Activated CD8-positive, alpha-beta T cell treated with anti-CD3 and anti-CD28 coated beads for 36 hours (primary cell): Measurements from ENCODE around the gene ACSL5. TPM values are rescaled to one million over a fixed set of nuclear protein-coding genes. Genes with fewer than 3 reads are reported as not detected.
"Not testable (repeated sequence)": the region's sequence is repeated elsewhere in the genome, so short reads cannot be mapped to it uniquely, and the experiment has no call there.

Source experiments
- ATAC-seq: fragments of 200-7000 bp; cut with Tn5 transposase; one replicate; pipeline ENCODE4 v1.10.0; 2021; ENCODE audit warnings: mild to moderate bottlenecking, moderate library complexity
- CTCF ChIA-PET: fragments of 350-600 bp; sonication (Branson Sonifier 250); formaldehyde crosslinking; loops from one replicate; lab custom pipeline; 2021; ENCODE audit warnings: antibody characterized with exemption; lab: Charles Lee
- POLR2A ChIA-PET: fragments of 350-600 bp; sonication (Branson Sonifier 250); formaldehyde crosslinking; loops from one replicate; lab custom pipeline; 2021; ENCODE audit warnings: antibody characterized with exemption; lab: Charles Lee
- DNase-seq: peaks from one replicate; pipeline ENCODE4 v3.0.0-alpha.2; 2020
- H3K27ac Mint-ChIP-seq: one replicate; pipeline ENCODE4 v1.8.0; 2021; ENCODE audit warnings: mild to moderate bottlenecking, mixed read lengths
- H3K27me3 Mint-ChIP-seq: one replicate; pipeline ENCODE4 v1.8.0; 2021; ENCODE audit warnings: mixed read lengths
- H3K36me3 Mint-ChIP-seq: one replicate; pipeline ENCODE4 v1.8.0; 2021; ENCODE audit warnings: low read depth, mixed read lengths
- H3K4me1 Mint-ChIP-seq: one replicate; pipeline ENCODE4 v1.8.0; 2021; ENCODE audit warnings: low read depth, mixed read lengths
- H3K4me3 Mint-ChIP-seq: one replicate; pipeline ENCODE4 v1.8.0; 2021; ENCODE audit warnings: mild to moderate bottlenecking, moderate library complexity, mixed read lengths
- H3K9me3 Mint-ChIP-seq: one replicate; pipeline ENCODE4 v1.8.0; 2021; ENCODE audit warnings: mixed read lengths
- intact Hi-C: fragments of 100-400 bp; cut with micrococcal nuclease; formaldehyde crosslinking; loops from one replicate; pipeline ENCODE4 v1.10.0; 2022
- total RNA-seq, 2 experiments: library from RNA; stranded (reverse); gene quantifications; one replicate each; pipeline ENCODE4 v1.2.3, GENCODE V29; 2021
- TF ChIP-seq, protein P1 (sequence below): fragments of 200-600 bp; IDR thresholded peaks from one replicate; pipeline ENCODE4 v1.8.0; 2022; ENCODE audit warnings: antibody characterized with exemption, mild to moderate bottlenecking

ACSL5 gene
- total RNA-seq, 2 experiments from 2014 or later, result 33.7 to 34.1 TPM

DNA sequence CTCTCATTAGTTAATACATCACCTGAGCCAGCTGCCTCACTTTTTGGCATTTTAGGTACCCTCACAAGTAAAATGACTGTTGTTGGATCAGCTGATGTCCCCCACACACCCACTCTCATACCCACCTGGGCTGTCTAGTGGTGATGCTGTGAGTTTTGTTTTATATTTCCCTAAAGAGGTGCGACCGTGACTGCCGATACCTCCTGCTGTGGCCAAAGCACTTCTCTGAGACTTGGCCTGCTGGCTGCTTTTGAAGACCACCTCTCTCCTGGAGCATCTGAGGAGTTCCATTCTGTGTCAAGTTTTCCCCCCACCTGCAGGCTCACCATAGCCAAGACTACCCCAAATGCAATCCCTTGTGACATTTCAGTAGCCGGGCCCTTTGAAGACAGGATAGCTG lies 6.4 kb upstream of the ACSL5 start:
- Mint-ChIP-seq H3K4me1 (peaks cover 10% of the 10 kb centered on the region), H3K9me3 (peaks cover 11% of the 10 kb centered on the region), H3K27ac (no peak overlapping the region), H3K27me3 (no peaks in the 10 kb centered on the region), H3K36me3 (no peaks in the 10 kb centered on the region), H3K4me3 (no peak overlapping the region)
- intact Hi-C loops, result no loop called here
- CTCF ChIA-PET, result no interaction called here
- no peak for DNase-seq
- no peak for ATAC-seq
- POLR2A ChIA-PET, result no interaction called here
- TF ChIP-seq, protein P1, sequence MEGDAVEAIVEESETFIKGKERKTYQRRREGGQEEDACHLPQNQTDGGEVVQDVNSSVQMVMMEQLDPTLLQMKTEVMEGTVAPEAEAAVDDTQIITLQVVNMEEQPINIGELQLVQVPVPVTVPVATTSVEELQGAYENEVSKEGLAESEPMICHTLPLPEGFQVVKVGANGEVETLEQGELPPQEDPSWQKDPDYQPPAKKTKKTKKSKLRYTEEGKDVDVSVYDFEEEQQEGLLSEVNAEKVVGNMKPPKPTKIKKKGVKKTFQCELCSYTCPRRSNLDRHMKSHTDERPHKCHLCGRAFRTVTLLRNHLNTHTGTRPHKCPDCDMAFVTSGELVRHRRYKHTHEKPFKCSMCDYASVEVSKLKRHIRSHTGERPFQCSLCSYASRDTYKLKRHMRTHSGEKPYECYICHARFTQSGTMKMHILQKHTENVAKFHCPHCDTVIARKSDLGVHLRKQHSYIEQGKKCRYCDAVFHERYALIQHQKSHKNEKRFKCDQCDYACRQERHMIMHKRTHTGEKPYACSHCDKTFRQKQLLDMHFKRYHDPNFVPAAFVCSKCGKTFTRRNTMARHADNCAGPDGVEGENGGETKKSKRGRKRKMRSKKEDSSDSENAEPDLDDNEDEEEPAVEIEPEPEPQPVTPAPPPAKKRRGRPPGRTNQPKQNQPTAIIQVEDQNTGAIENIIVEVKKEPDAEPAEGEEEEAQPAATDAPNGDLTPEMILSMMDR, result no peak

DNA sequence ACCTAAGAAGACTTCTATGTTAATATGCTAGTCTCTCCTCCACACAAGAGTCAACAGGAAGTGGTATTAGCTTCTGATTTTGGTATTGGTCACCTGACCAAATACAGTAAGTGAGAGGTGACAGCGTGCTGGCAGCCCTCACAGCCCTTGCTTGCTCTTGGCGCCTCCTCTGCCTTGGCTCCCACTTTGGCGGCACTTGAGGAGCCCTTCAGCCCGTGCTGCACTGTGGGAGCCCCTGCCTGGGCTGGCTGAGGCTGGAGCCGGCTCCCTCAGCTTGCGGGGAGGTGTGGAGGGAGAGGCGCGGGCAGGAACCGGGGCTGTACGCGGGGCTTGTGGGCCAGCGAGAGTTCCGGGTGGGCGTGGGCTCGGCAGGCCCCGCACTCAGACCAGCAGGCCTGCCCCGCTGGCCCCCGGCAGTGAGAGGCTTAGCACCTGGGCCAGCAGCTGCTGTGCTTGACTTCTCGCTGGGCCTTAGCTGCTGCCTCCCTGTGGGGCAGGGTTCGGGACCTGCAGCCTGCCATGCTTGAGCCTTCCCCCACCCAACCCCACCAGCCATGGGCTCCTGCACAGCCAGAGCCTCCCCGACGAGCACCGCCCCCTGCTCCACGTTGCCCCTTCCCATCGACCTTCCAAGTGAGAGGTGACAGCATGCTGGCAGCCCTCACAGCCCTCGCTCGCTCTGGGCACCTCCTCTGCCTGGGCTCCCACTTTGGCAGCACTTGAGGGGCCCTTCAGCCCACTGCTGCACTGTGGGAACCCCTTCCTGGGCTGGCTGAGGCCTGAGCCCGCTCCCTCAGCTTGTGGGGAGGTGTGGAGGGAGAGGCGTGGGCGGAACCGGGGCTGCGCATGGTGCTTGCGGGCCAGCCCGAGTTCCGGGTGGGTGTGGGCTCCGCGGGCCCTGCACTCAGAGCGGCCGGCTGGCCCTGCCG lies 4.2 kb upstream of the ACSL5 start:
- ChIA-PET POLR2A (no interaction called here), CTCF (no interaction called here)
- peak; percentile 52 for ATAC-seq
- TF ChIP-seq, protein P1, result no peak
- Mint-ChIP-seq H3K27ac (no peak overlapping the region), H3K36me3 (no peaks in the 10 kb centered on the region), H3K27me3 (no peaks in the 10 kb centered on the region), H3K4me1 (peaks cover 27% of the 10 kb centered on the region), H3K4me3 (no peak overlapping the region), H3K9me3 (peaks cover 11% of the 10 kb centered on the region)
- no peak for DNase-seq
- intact Hi-C loops, result no loop called here

DNA sequence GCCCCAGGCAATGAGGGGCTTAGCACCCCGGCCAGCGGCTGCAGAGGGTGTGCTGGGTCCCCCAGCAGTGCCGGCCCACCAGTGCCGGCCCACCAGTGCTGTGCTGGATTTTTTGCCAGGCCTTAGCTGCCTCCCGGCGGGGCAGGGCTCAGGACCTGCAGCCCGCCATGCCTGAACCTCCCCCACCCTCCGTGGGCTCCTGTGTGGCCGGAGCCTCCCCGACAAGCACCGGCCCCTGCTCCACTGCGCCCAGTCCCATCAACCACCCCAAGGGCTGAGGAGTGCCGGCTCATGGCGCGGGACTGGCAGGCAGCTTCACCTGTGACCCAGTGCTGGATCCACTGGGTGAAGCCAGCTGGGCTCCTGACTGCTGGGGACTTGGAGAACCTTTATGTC lies 3.5 kb upstream of the ACSL5 start:
- Mint-ChIP-seq H3K9me3 (peaks cover 11% of the 10 kb centered on the region), H3K27me3 (no peaks in the 10 kb centered on the region), H3K4me1 (peaks cover 34% of the 10 kb centered on the region), H3K4me3 (no peak overlapping the region), H3K36me3 (no peaks in the 10 kb centered on the region), H3K27ac (no peak overlapping the region)
- TF ChIP-seq, protein P1, result no peak
- DNase-seq, result no peak
- POLR2A ChIA-PET, result no interaction called here
- ATAC-seq, result no peak
- intact Hi-C loops, result no loop called here
- CTCF ChIA-PET, result no interaction called here

DNA sequence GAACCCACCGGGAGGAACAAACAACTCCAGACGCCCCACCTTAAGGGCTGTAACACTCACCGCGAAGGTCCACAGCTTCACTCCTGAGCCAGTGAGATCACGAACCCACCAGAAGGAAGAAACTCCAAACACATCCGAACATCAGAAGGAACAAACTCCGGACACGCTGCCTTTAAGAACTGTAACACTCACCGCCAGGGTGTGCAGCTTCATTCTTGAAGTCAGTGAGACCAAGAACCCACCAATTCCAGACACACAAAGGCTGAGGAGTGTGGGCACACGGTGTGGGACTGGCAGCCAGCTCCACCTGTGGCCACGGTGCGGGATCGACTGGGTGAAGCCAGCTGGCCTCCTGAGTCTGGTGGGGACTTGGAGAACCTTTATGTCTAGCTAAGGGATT lies 2.6 kb upstream of the ACSL5 start:
- H3K36me3 Mint-ChIP-seq, intact Hi-C loops, POLR2A ChIA-PET, CTCF ChIA-PET, H3K4me3 Mint-ChIP-seq, H3K27me3 Mint-ChIP-seq, DNase-seq, ATAC-seq: not testable (repeated sequence)
- Mint-ChIP-seq H3K4me1 (peaks cover 35% of the 10 kb centered on the region), H3K9me3 (peaks cover 11% of the 10 kb centered on the region), H3K27ac (peak overlapping the region; percentile 65)

DNA sequence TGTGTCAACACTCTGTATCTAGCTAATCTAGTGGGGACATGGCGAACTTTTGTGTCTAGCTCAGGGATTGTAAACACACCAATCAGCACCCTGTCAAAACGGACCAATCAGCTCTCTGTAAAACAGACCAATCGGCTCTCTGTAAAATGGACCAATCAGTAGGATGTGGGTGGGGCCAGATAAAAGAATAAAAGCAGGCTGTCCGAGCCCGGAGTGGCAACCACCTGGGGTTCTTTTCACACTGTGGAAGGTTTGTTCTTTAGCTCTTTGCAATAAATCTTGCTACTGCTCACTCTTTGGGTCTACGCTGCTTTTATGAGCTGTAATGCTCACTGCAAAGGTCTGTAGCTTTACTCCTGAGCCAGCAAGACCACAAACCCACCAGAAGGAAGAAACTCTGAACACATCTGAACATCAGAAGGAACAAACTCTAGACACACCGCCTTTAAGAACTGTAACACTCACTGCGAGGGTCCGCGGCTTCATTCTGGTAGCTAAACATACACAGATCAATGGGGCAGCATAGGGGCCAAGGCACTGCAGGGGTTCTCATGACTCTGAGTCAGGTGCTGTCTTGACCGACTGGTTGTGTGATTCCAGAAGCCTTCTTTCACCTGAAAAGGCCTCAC lies 1.6 kb upstream of the ACSL5 start:
- peak overlapping the region; percentile 41 for H3K4me3 Mint-ChIP-seq
- peak; percentile 47 for DNase-seq
- H3K27me3 Mint-ChIP-seq, intact Hi-C loops, CTCF ChIA-PET, H3K27ac Mint-ChIP-seq, ATAC-seq, H3K36me3 Mint-ChIP-seq: not testable (repeated sequence)
- POLR2A ChIA-PET, result interaction anchor here (1.2 kb wide), 1 partner anchor 11 kb away, joined by 4 read pairs; no protein-coding TSS in a partner anchor
- peaks cover 11% of the 10 kb centered on the region for H3K9me3 Mint-ChIP-seq
- peaks cover 41% of the 10 kb centered on the region for H3K4me1 Mint-ChIP-seq
